Spinal cord (tissue), 10 donors: ENCODE data around the gene KRTAP4-1. TPM values are rescaled to one million over a fixed set of nuclear protein-coding genes. Genes with fewer than 3 reads are reported as not detected.
A peak's percentile ranks its signal among the peaks of the same experiment; 100 is the strongest.
"Not testable (repeated sequence)": the region's sequence is repeated elsewhere in the genome, so short reads cannot be mapped to it uniquely, and the experiment has no call there.

Experiments
- DNase-seq, 6 donors: peaks; one replicate each; pipeline versions ENCODE4 v3.0.0 to v3.0.0-alpha.2; 2013 to 2015; ENCODE audit warnings: low spot score in 6 of 6, low read depth in 4 of 6
- H3K27ac ChIP-seq: one replicate; pipeline ENCODE4 v1.5.1; 2013; ENCODE audit warnings: low read depth, low read length, control low read depth
- H3K27me3 ChIP-seq: one replicate; pipeline ENCODE4 v1.6.1; 2013; ENCODE audit warnings: low read length; ENCODE audit not compliant: control insufficient read depth, insufficient read depth
- H3K36me3 ChIP-seq: one replicate; pipeline ENCODE4 v1.6.1; 2013; ENCODE audit warnings: low read length; ENCODE audit not compliant: control insufficient read depth, insufficient read depth
- H3K4me1 ChIP-seq: one replicate; pipeline ENCODE4 v1.6.1; 2013; ENCODE audit warnings: low read length; ENCODE audit not compliant: control insufficient read depth, insufficient read depth
- H3K4me3 ChIP-seq: one replicate; pipeline ENCODE4 v1.5.1; 2013; ENCODE audit warnings: low read depth, low read length, control low read depth
- H3K9me3 ChIP-seq: one replicate; pipeline ENCODE4 v1.6.1; 2013; ENCODE audit warnings: low read length; ENCODE audit not compliant: control insufficient read depth, insufficient read depth
- WGBS: methylation state at CpG from one replicate; pipeline ENCODE4 v1.1.5; 2013; ENCODE audit warnings: missing lambda C conversion rate; ENCODE audit not compliant: insufficient coverage; 5-methylcytosine and 5-hydroxymethylcytosine counted together
- polyA plus RNA-seq, 2 donors: library from polyadenylated mRNA; unstranded; fragments of 120-200 nt; gene quantifications; one replicate each; pipeline ENCODE4 v1.2.1, GENCODE V29; 2013; ENCODE audit not compliant: insufficient read length in 2 of 2
- total RNA-seq, 2 donors: library from RNA; depleted of rRNA in 1 of 2; stranded (reverse); fragments of 120-200 nt in 1 of 2; fragments of >200 nt in 1 of 2; gene quantifications; one replicate each; pipeline versions ENCODE4 v1.2.3 to v1.2.4, GENCODE V29; 2013 to 2014
- donor health status: healthy.

The KRTAP4-1 gene
- total and polyA plus RNA-seq, 4 donors, result not detected

DNA sequence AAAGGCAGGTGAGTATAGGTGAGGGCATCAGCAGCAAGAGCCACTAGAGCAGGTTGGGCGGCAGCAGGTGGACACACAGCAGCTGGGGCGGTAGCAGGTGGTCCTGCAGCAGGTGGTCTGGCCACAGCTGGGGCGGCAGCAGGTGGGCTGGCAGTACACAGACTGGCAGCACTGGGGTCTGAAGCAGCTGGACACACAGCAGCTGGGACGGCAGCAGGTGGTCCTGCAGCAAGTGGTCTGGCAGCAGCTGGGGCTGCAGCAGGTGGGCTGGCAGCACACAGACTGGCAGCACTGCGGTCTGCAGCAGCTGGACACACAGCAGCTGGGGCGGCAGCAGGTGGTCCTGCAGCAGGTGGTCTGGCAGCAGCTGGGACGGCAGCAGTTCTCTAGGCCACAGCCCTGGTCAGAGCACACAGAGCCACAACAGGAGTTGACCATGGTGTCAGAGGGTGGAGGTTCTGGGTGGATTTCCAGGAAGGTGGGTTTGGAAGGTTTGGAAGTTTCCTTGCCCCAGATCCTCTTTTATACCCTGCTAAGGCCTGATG lies 6.9 kb downstream of the KRTAP4-1 start, which contains the start of gene KRTAP4-2:
KRTAP4-2 (minus strand) TSS at position 495 of the 545 bp plus-strand sequence; CDS start at position 438, 57 bp downstream.
- Histone ChIP-seq H3K27ac (no peak within 1 kb of the TSS), H3K27me3 (no peaks in the 10 kb centered on the region), H3K4me3 (no peak within 1 kb of the TSS), H3K9me3 (no peaks in the 10 kb centered on the region), H3K36me3 (no peaks in the 10 kb centered on the region), H3K4me1 (no peaks in the 10 kb centered on the region)
- WGBS, result 90% methylated on average over 6 of the region's 7 CpGs
- DNase-seq, result no peak

DNA sequence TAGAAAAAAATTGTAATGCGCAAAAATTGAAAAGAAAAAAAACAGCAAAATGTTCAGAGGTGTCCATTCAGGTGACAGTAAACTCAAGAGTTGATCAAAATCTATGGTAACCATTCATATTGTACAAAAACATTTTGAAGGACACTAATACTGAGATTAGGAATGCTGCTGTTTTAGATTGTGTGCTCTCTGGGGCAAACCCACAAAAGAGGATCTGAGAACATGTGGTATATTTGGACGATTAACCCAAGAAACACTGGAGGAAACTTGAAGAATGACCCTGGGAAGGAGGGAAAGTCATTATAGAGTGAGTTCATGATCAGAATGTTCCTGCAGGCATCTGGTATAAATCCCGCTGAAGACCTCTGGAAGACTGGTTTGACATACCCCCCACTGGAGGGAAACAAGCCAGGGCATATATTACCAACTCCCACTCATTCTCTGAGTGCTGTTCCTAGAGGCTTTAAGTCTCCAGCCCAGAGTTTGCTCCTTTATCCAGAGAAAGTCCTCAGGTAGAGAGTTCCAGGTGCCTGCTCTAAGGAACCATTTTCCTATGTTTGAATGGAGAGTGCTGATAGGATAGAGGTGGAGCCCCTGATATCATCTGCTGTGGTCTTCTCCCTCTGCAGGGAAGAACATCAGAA lies 7.8 kb downstream of the KRTAP4-1 start:
- H3K27ac ChIP-seq, result no peak overlapping the region
- no peaks in the 10 kb centered on the region for H3K27me3 ChIP-seq
- no peak for DNase-seq
- no peaks in the 10 kb centered on the region for H3K9me3 ChIP-seq
- no peaks in the 10 kb centered on the region for H3K4me1 ChIP-seq
- 73% methylated on average over 2 of the region's 3 CpGs for WGBS
- no peak overlapping the region for H3K4me3 ChIP-seq
- no peaks in the 10 kb centered on the region for H3K36me3 ChIP-seq

DNA sequence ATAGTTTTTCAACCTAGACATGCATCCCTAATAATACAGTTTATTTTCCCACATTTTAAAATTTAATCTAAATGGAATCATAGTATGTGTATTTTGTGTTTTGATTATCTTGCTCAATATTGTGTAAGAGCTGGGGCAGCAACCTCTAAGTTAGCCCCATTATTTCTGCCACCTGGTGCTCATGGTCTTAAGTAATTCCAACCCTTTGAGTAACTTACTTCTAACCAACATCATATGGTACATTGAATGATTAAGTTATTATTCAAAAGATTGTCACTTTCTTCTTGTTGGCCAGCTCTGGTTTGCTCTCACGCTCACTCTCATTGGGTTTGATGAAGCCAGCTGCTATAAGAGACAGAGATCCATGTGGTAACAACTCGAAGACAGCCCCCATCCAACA lies 12.8 kb downstream of the KRTAP4-1 start:
- Histone ChIP-seq H3K4me1 (no peaks in the 10 kb centered on the region), H3K4me3 (no peak overlapping the region), H3K27me3 (no peaks in the 10 kb centered on the region), H3K36me3 (no peaks in the 10 kb centered on the region), H3K27ac (no peak overlapping the region), H3K9me3 (no peaks in the 10 kb centered on the region)
- WGBS, result no CpG with 5 or more reads among the region's 2 CpGs
- DNase-seq, result no peak

DNA sequence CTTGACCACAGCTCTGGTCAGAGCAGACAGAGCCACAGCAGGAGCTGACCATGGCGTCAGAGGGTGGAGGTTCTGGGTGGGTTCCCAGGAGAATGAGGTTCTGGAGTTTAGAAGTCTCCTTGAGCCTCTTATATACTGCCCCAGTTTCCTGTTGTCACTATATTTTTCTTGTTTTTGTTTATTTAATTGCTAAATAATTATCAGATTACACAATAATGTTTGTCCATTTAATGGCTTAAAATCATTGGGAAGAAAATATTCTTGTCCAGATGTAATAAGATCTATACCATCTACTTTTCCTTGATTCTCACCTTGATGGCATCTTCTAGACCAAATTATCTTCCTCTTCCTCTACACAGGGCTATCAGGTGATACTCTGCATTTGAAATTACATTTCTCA lies 16.6 kb downstream of the KRTAP4-1 start, which contains the start of gene KRTAP4-3:
KRTAP4-3 (minus strand) TSS at position 101 of the 400 bp plus-strand sequence; CDS start at position 52, 49 bp downstream.
- no peaks in the 10 kb centered on the region for H3K4me1 ChIP-seq
- DNase-seq, result no peak
- no peak within 1 kb of the TSS for H3K4me3 ChIP-seq
- whole genome bisulfite sequencing, result 100% methylated on average over 1 of the region's 1 CpG
- H3K27ac ChIP-seq, result no peak within 1 kb of the TSS
- no peaks in the 10 kb centered on the region for H3K36me3 ChIP-seq
- H3K9me3 ChIP-seq, result no peaks in the 10 kb centered on the region
- H3K27me3 ChIP-seq, result no peaks in the 10 kb centered on the region

DNA sequence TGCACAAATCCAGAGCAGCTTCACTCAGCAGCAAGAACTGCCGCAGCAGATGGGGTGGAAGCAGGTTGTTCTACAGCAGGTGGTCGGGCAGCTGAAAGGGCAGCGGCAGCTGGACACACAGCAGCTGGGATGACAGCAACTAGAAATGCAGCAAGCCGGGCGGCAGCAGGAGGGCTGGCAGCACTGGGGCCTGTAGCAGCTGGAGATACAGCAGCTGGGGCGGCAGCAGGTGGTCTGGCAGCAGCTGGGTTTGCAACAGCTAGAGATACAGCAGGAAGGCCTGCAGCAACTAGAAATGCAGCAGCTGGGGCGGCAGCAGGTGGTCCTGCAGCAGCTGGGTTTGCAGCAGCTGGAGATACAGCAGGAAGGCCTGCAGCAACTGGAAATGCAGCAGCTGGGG lies 17.1 kb downstream of the KRTAP4-1 start:
- H3K4me1 ChIP-seq, result no peaks in the 10 kb centered on the region

DNA sequence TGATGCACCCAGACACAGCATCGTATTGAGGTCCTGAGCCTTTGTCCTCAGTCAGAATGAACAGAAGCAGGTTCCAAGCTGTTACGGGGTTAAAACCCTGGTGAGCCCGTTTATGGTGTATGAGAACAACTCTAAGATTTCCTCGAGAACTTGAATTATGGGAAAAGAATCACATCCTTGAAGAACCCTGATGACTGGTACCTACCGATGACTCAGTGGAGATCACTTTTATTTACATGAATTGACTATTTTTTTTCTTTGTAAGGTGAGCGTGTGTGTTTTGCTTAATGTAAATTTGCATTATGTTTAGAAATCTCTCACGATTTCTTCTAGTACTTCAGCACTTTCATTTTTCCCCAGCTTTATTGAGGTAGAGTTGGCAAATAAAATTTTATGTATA lies 20.9 kb downstream of the KRTAP4-1 start:
- Histone ChIP-seq H3K36me3 (no peaks in the 10 kb centered on the region), H3K27ac (no peak overlapping the region), H3K27me3 (no peaks in the 10 kb centered on the region), H3K9me3 (no peaks in the 10 kb centered on the region), H3K4me3 (no peak overlapping the region), H3K4me1 (no peaks in the 10 kb centered on the region)
- WGBS, result 78% methylated on average over 1 of the region's 7 CpGs
- no peak for DNase-seq

More for the DNA sequence above, 17.1 kb downstream of the KRTAP4-1 start:
- Histone ChIP-seq H3K9me3 (no peaks in the 10 kb centered on the region), H3K27ac (no peak overlapping the region), H3K4me3 (no peak overlapping the region), H3K36me3 (no peaks in the 10 kb centered on the region), H3K27me3 (no peaks in the 10 kb centered on the region)
- no peak for DNase-seq
- 73% methylated on average over 7 of the region's 7 CpGs for WGBS

DNA sequence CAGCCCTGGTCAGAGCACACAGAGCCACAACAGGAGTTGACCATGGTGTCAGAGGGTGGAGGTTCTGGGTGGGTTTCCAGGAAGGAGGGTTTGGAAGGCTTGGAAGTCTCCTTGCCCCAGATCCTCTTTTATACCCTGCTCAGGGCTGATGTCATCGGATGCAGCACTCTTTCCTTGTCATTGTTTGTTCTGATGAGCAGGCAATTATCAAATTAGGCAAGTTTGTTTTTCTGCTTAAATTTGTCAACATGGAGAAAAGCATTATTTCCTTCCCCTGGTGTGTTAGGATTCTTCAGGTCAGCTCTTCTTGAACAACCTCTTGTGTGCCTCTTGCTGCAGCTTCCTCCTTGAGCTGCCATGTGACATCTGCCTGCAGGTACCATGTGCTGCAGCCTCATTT lies 24.1 kb downstream of the KRTAP4-1 start, which contains the start of gene KRTAP4-4:
KRTAP4-4 (minus strand) TSS at position 101 of the 400 bp plus-strand sequence; CDS start at position 44, 57 bp downstream.
- Histone ChIP-seq H3K27ac (no peak within 1 kb of the TSS), H3K9me3 (no peaks in the 10 kb centered on the region), H3K4me1 (no peaks in the 10 kb centered on the region), H3K4me3 (no peak within 1 kb of the TSS), H3K27me3 (no peaks in the 10 kb centered on the region), H3K36me3 (no peaks in the 10 kb centered on the region)
- WGBS, result 40% methylated on average over 1 of the region's 1 CpG
- no peak for DNase-seq

DNA sequence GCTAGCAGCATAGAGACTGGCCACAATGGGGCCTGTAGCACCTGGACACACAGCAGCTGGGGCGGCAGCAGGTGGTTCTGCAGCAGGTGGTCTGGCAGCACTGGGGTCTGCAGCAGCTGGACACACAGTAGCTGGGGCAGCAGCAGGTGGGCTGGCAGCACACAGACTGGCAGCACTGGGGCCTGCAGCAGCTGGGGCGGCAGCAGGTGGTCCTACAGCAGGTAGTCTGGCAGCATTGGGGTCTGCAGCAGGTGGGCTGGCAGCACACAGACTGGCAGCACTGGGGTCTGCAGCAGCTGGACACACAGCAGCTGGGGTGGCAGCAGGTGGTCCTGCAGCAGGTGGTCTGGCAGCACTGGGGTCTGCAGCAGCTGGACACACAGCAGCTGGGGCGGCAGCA lies 24.5 kb downstream of the KRTAP4-1 start:
- DNase-seq, H3K27me3 ChIP-seq: not testable (repeated sequence)

DNA sequence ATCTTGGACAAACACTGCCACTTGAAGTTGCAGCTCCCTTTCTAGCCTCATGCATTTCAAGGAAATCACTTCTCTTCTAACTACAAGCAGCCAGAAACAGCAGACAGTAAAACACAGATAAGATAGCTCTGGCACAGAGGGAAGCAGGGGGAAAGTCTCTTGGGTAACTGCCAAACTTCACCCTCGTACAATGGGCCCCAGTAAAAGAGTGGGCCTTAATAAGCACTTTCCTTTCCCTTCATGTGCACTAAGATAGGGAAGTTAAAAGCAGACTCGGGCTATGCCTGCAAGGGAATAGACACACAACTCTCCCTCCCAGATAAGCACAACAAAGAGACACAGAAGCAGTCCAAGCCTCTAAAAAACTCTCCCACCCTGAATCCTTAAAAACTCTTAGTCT lies 30.9 kb downstream of the KRTAP4-1 start:
- Histone ChIP-seq H3K4me3 (no peak overlapping the region), H3K4me1 (no peaks in the 10 kb centered on the region), H3K9me3 (no peaks in the 10 kb centered on the region), H3K27ac (no peak overlapping the region), H3K27me3 (no peaks in the 10 kb centered on the region), H3K36me3 (no peaks in the 10 kb centered on the region)
- peak in 3 of 6 donors; percentile 4 to 57 (median 34) for DNase-seq
- WGBS, result no CpG with 5 or more reads among the region's 2 CpGs

More for the DNA sequence above, 24.5 kb downstream of the KRTAP4-1 start:
- H3K4me1 ChIP-seq, H3K9me3 ChIP-seq, H3K4me3 ChIP-seq, H3K36me3 ChIP-seq, H3K27ac ChIP-seq: not testable (repeated sequence)
- WGBS, result 95% methylated on average over 3 of the region's 3 CpGs

DNA sequence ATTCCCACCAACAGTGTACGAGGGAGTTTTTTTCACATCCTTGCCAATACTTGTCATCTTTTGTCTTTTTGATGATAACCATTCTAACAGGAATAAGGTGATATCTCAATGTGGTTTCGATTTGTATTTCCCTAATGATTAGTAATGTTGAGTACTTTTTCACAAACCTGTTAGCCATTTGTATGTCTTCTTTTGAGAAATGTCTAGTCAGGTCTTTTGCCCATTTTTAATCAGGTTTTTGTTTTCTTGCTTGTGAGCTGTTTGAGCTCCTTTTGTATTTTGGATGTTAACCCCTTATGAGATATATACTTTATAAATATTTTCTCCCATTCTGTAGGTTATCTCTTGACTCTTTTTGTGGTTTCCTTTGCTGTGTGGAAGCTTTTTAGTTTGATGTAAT lies 33.2 kb downstream of the KRTAP4-1 start:
- Histone ChIP-seq H3K9me3 (no peaks in the 10 kb centered on the region), H3K27me3 (no peaks in the 10 kb centered on the region), H3K27ac (no peak overlapping the region), H3K36me3 (no peaks in the 10 kb centered on the region), H3K4me3 (no peak overlapping the region), H3K4me1 (no peaks in the 10 kb centered on the region)
- WGBS, result no CpG with 5 or more reads among the region's 2 CpGs
- DNase-seq, result no peak
